H1 (cell line): Measurements from ENCODE around the gene FAM53B. TPM values are rescaled to one million over a fixed set of nuclear protein-coding genes. Genes with fewer than 3 reads are reported as not detected.

ENCODE experiments used
- CTCF ChIA-PET: fragments of 300-600 bp; sonication (Branson Sonifier 250); formaldehyde crosslinking; loops from one replicate; lab custom pipeline; 2021; ENCODE audit not compliant: partially characterized antibody; lab: Charles Lee
- POLR2A ChIA-PET: fragments of 300-600 bp; sonication (Branson Sonifier 250); formaldehyde crosslinking; loops from one replicate; lab custom pipeline; 2021; ENCODE audit warnings: inconsistent platforms; ENCODE audit not compliant: partially characterized antibody; lab: Charles Lee
- DNase-seq, 2 experiments: peaks; one replicate each; pipeline versions ENCODE4 v3.0.0 to v3.0.0-alpha.2; 2010 to 2022; ENCODE audit warnings: low spot score in 2 of 2, low read depth in 1 of 2, mixed read lengths in 1 of 2
- FAIRE-seq: peaks from 2 replicates; lab custom pipeline; 2011; peaks lifted over from hg19 to GRCh38; lab: Jason Lieb, UNC
- H2AFZ ChIP-seq: 2 replicates; pipeline ENCODE4 v1.8.1; 2012; ENCODE audit warnings: low read length, inconsistent platforms
- H2AK5ac ChIP-seq: 2 replicates; pipeline ENCODE4 v1.6.1; 2013; ENCODE audit warnings: low read depth, low read length
- H2BK120ac ChIP-seq: replicated peaks from 2 replicates; pipeline ENCODE3; 2013; ENCODE audit warnings: low read depth, low read length, inconsistent platforms
- H2BK12ac ChIP-seq: 2 replicates; pipeline ENCODE4 v1.6.1; 2013; ENCODE audit warnings: low read depth, low read length
- H2BK15ac ChIP-seq: 2 replicates; pipeline ENCODE4 v1.6.1; 2013; ENCODE audit warnings: low read length
- H2BK20ac ChIP-seq: 2 replicates; pipeline ENCODE4 v1.6.1; 2013; ENCODE audit warnings: low read length
- H2BK5ac ChIP-seq: 2 replicates; pipeline ENCODE4 v1.6.1; 2013; ENCODE audit warnings: low read depth, low read length
- H3K14ac ChIP-seq: 2 replicates; pipeline ENCODE4 v1.6.1; 2013; ENCODE audit warnings: inconsistent platforms; ENCODE audit not compliant: insufficient read length
- H3K18ac ChIP-seq: 2 replicates; pipeline ENCODE4 v1.6.1; 2013; ENCODE audit warnings: low read length; ENCODE audit errors: extremely low read depth
- H3K23ac ChIP-seq: 2 replicates; pipeline ENCODE4 v1.6.1; 2013; ENCODE audit warnings: inconsistent platforms; ENCODE audit not compliant: insufficient read length
- H3K23me2 ChIP-seq: 2 replicates; pipeline ENCODE4 v1.6.1; 2013; ENCODE audit warnings: low read depth, low read length
- H3K27ac ChIP-seq: 2 replicates; pipeline ENCODE4 v1.6.1; 2011; ENCODE audit warnings: low read depth, low read length, inconsistent platforms
- H3K27me3 ChIP-seq, 4 experiments: replicated peaks in 1 of 4; 1 replicate in 1 of 4; 2 replicates in 3 of 4; pipeline versions ENCODE4 v1.6.1 to v1.8.1; 2011 to 2013; ENCODE audit warnings: low read length in 3 of 4, mild to moderate bottlenecking in 3 of 4, inconsistent platforms in 2 of 4, mixed read lengths in 2 of 4, moderate library complexity in 1 of 4; ENCODE audit not compliant: control insufficient read depth in 3 of 4, insufficient read depth in 3 of 4; ENCODE audit errors: extremely low read depth in 1 of 4
- H3K36me3 ChIP-seq, 4 experiments: 2 replicates each; pipeline versions ENCODE4 v1.6.1 to v1.8.1; 2011 to 2013; ENCODE audit warnings: mild to moderate bottlenecking in 4 of 4, low read length in 3 of 4, moderate library complexity in 2 of 4, control low read depth in 1 of 4, inconsistent platforms in 1 of 4; ENCODE audit not compliant: insufficient read depth in 4 of 4, control insufficient read depth in 2 of 4
- H3K4ac ChIP-seq: replicated peaks from 2 replicates; pipeline ENCODE3; 2013; ENCODE audit warnings: low read length, low read depth, mixed read lengths, inconsistent platforms; ENCODE audit not compliant: insufficient read length
- H3K4me1 ChIP-seq, 4 experiments: replicated peaks in 1 of 4; 1 replicate in 1 of 4; 2 replicates in 3 of 4; pipeline versions ENCODE4 v1.6.1 to v1.8.1; 2011 to 2013; ENCODE audit warnings: low read length in 3 of 4, inconsistent platforms in 2 of 4, mixed read lengths in 1 of 4; ENCODE audit not compliant: insufficient read depth in 4 of 4, control insufficient read depth in 3 of 4
- H3K4me2 ChIP-seq, 2 experiments: 2 replicates each; pipeline versions ENCODE4 v1.6.1 to v1.8.1; 2011 to 2013; ENCODE audit warnings: low read depth in 2 of 2, low read length in 2 of 2, control low read depth in 1 of 2, inconsistent platforms in 1 of 2, mild to moderate bottlenecking in 1 of 2; ENCODE audit not compliant: insufficient read depth in 1 of 2
- H3K4me3 ChIP-seq, 4 experiments: fragments of 200-600, 300-600 bp in 1 of 4; sonication (generic), shearing (Covaris generic), sonication (Bioruptor Twin) in 1 of 4; 2 replicates each; pipeline versions ENCODE4 v1.5.1 to v1.8.1; 2011 to 2016; ENCODE audit warnings: low read length in 4 of 4, low read depth in 3 of 4, control low read depth in 2 of 4, inconsistent platforms in 2 of 4, mild to moderate bottlenecking in 2 of 4, mixed read lengths in 1 of 4, moderate library complexity in 1 of 4; ENCODE audit not compliant: insufficient read depth in 2 of 4; ENCODE audit errors: extremely low read depth in 1 of 4
- H3K56ac ChIP-seq: replicated peaks from 2 replicates; pipeline ENCODE3; 2013; ENCODE audit warnings: low read depth, mild to moderate bottlenecking, mixed read lengths, low read length, inconsistent platforms; ENCODE audit not compliant: insufficient read length
- H3K79me1 ChIP-seq: 2 replicates; pipeline ENCODE4 v1.6.1; 2013; ENCODE audit warnings: low read depth, low read length, control low read depth
- H3K79me2 ChIP-seq, 2 experiments: 2 replicates each; pipeline versions ENCODE4 v1.6.1 to v1.8.1; 2012 to 2013; ENCODE audit warnings: low read length in 2 of 2, mild to moderate bottlenecking in 2 of 2, inconsistent platforms in 1 of 2; ENCODE audit not compliant: insufficient read depth in 2 of 2, control insufficient read depth in 1 of 2
- H3K9ac ChIP-seq, 4 experiments: replicated peaks in 1 of 4; 1 replicate in 1 of 4; 2 replicates in 3 of 4; pipeline versions ENCODE4 v1.6.1 to v1.8.1; 2011 to 2013; ENCODE audit warnings: low read depth in 3 of 4, low read length in 3 of 4, control low read depth in 2 of 4, mild to moderate bottlenecking in 2 of 4, moderate library complexity in 2 of 4, inconsistent platforms in 1 of 4; ENCODE audit errors: extremely low read depth in 1 of 4
- H3K9me3 ChIP-seq, 2 experiments: 2 replicates each; pipeline versions ENCODE4 v1.6.1 to v1.8.1; 2012 to 2013; ENCODE audit warnings: mild to moderate bottlenecking in 2 of 2, moderate library complexity in 2 of 2, control low read depth in 1 of 2, inconsistent platforms in 1 of 2, low read depth in 1 of 2, low read length in 1 of 2, mixed read lengths in 1 of 2; ENCODE audit not compliant: insufficient read depth in 2 of 2
- H4K20me1 ChIP-seq, 2 experiments: replicated peaks in 1 of 2; 2 replicates each; pipeline versions ENCODE3 to v1.8.1; 2011 to 2013; ENCODE audit warnings: inconsistent platforms in 2 of 2, low read length in 2 of 2, mild to moderate bottlenecking in 1 of 2; ENCODE audit not compliant: insufficient read depth in 2 of 2, control insufficient read depth in 1 of 2
- H4K5ac ChIP-seq: 2 replicates; pipeline ENCODE4 v1.6.1; 2013; ENCODE audit warnings: low read length, low read depth, mixed read lengths, inconsistent platforms; ENCODE audit not compliant: insufficient read length
- H4K8ac ChIP-seq: 2 replicates; pipeline ENCODE4 v1.8.0; 2013; ENCODE audit warnings: mild to moderate bottlenecking, moderate library complexity, low read length, inconsistent platforms; ENCODE audit not compliant: insufficient read depth; ENCODE audit errors: extremely low read depth
- H4K91ac ChIP-seq: replicated peaks from 2 replicates; pipeline ENCODE3; 2013; ENCODE audit warnings: low read length, mixed read lengths, inconsistent platforms; ENCODE audit not compliant: insufficient read length
- CBX5 ChIP-seq: fragments of 300-800, 300-1000 bp; sonication (generic); IDR thresholded peaks from 2 replicates; pipeline ENCODE4 v1.7.1; 2016; ENCODE audit warnings: antibody characterized with exemption, low read length, low read depth
- KDM4A ChIP-seq: IDR thresholded peaks from one replicate; pipeline ENCODE4 v1.7.1; 2012; ENCODE audit warnings: low read depth, mild to moderate bottlenecking, moderate library complexity, low read length, inconsistent platforms; ENCODE audit not compliant: severe bottlenecking
- NRF1 ChIP-seq: IDR thresholded peaks from 2 replicates; pipeline ENCODE4 v1.6.1; 2011; ENCODE audit warnings: mild to moderate bottlenecking, low read depth, low read length, improper control_type of control experiment
- WGBS, 2 experiments: shearing (Covaris generic) in 1 of 2; methylation state at CpG; one replicate each; pipeline versions ENCODE4 v1.1.6 to v1.1.7; 2013 to 2015; ENCODE audit warnings: low lambda C conversion rate in 2 of 2, mixed read lengths in 2 of 2, inconsistent platforms in 1 of 2, low coverage in 1 of 2, missing lambda C conversion rate in 1 of 2; ENCODE audit not compliant: insufficient replicate concordance in 2 of 2, insufficient coverage in 1 of 2, insufficient read length in 1 of 2; ENCODE audit errors: extremely low coverage in 1 of 2, missing lambda C conversion rate in 1 of 2; 5-methylcytosine and 5-hydroxymethylcytosine counted together
- polyA plus RNA-seq, 7 experiments: library from polyadenylated mRNA; depleted of rRNA in 3 of 7; stranded (reverse) in 5 of 7; unstranded in 2 of 7; fragments of >200 nt in 5 of 7; fragments of 200-250 nt in 2 of 7; gene quantifications; 1 replicate in 5 of 7; 2 replicates in 1 of 7; 4 replicates in 1 of 7; pipeline versions ENCODE4 v1.2.1 to v1.2.3, GENCODE V29; 2011 to 2013; ENCODE audit warnings: missing spikeins in 2 of 7, mixed read lengths in 2 of 7
- total RNA-seq: library from RNA; stranded (reverse); fragmentation: NEBNext Ultra II Directional; extraction: Animal tissue kit (Norgen Biotek cat#: 25700); gene quantifications from 2 replicates; pipeline ENCODE4 v1.2.1, GENCODE V29; 2021

Gene FAM53B
- total and polyA plus RNA-seq, 2 of the 8 experiments (the other 6 are each of a cell fraction or from before 2014, with no cell fraction given), result 5.3 to 14.4 TPM

- ChIA-PET CTCF (interaction anchor here (1.2 to 3.4 kb wide), 4 partner anchors 8 to 131 kb away, joined by 3 to 10 read pairs (median 6); no protein-coding TSS in a partner anchor), POLR2A (no interaction called here)
- Histone ChIP-seq H3K9me3 (no peaks in the 10 kb centered on the region), H2BK20ac (no peak overlapping the region), H4K5ac (no peak overlapping the region), H2BK12ac (no peak overlapping the region), H3K23me2 (no peaks in the 10 kb centered on the region), H3K79me1 (peaks cover 2% of the 10 kb centered on the region), H4K91ac (no peak overlapping the region), H3K18ac (no peak overlapping the region), H3K27ac (no peak overlapping the region), H2AK5ac (no peak overlapping the region), H2AFZ (no peak overlapping the region), H3K9ac (no peak overlapping the region), H3K56ac (peak overlapping the region; percentile 17), H3K14ac (no peak overlapping the region), H3K27me3 (no peaks in the 10 kb centered on the region), H3K23ac (no peak overlapping the region), H4K8ac (no peak overlapping the region), H3K4me1 (peaks cover 0 to 3% (median 0%) of the 10 kb centered on the region in 4 experiments; a peak in 2 of 7 replicates), H3K79me2 (no peaks in the 10 kb centered on the region), H2BK15ac (no peak overlapping the region), H3K4me3 (no peak overlapping the region), H3K4me2 (no peak overlapping the region), H2BK5ac (no peak overlapping the region), H4K20me1 (peaks cover 0 to 8% of the 10 kb centered on the region in 2 experiments), H3K4ac (no peak overlapping the region), H2BK120ac (no peak overlapping the region), H3K36me3 (no peaks in the 10 kb centered on the region; a peak in 1 of 8 replicates)
- FAIRE-seq, result no peak
- no peak for TF ChIP-seq CBX5
- TF ChIP-seq KDM4A, result no peak
- TF ChIP-seq NRF1, result no peak
- DNase-seq, result no peak
- WGBS, 2 experiments, result 95% methylated on average over 8 of the region's 8 CpGs; no CpG with 5 or more reads in 1 of the 2 experiments
These were observed 78.6 kb downstream of the FAM53B start for GRCh38 chr10:124665558-124665957.
